Thoracic aorta (tissue), 2 donors: ENCODE measurements around the gene TBX1. TPM values are rescaled to one million over a fixed set of nuclear protein-coding genes. Genes with fewer than 3 reads are reported as not detected.
A peak's percentile ranks its signal among the peaks of the same experiment; 100 is the strongest.

Experiments
- ATAC-seq: fragments of 150-250 bp; one replicate; pipeline ENCODE4 v1.8.0; 2017; ENCODE audit warnings: low read depth; ENCODE audit not compliant: insufficient number of reproducible peaks, low FRiP score
- DNase-seq: peaks from one replicate; pipeline ENCODE4 v3.0.0-alpha.2; 2020; ENCODE audit warnings: low spot score
- H3K27ac ChIP-seq, 2 donors: fragments of 200-600 bp; sonication (generic); 1 replicate in 1 of 2; 2 replicates in 1 of 2; pipeline ENCODE4 v1.5.1; 2016; ENCODE audit warnings: mild to moderate bottlenecking in 2 of 2, moderate library complexity in 2 of 2
- H3K27me3 ChIP-seq: fragments of 200-600 bp; sonication (generic); replicated peaks from 2 replicates; pipeline ENCODE4 v1.6.0; 2016; ENCODE audit warnings: mild to moderate bottlenecking; ENCODE audit not compliant: insufficient read depth
- H3K36me3 ChIP-seq: fragments of 200-600 bp; sonication (generic); one replicate; pipeline ENCODE4 v1.5.1; 2016
- H3K4me1 ChIP-seq, 2 donors: fragments of 200-600 bp; sonication (generic); 1 replicate in 1 of 2; 2 replicates in 1 of 2; pipeline versions ENCODE4 v1.5.1 to v1.6.0; 2016; ENCODE audit warnings: low read depth in 2 of 2, mild to moderate bottlenecking in 1 of 2; ENCODE audit not compliant: control insufficient read depth in 1 of 2
- H3K4me3 ChIP-seq: fragments of 200-600 bp; sonication (generic); 2 replicates; pipeline ENCODE4 v1.5.1; 2016; ENCODE audit warnings: mild to moderate bottlenecking
- H3K9me3 ChIP-seq: fragments of 200-600 bp; sonication (generic); 2 replicates; pipeline ENCODE4 v1.5.1; 2016
- CTCF ChIP-seq: fragments of 200-600 bp; sonication (generic); IDR thresholded peaks from one replicate; pipeline ENCODE4 v1.5.1; 2019; ENCODE audit warnings: antibody characterized with exemption
- total RNA-seq, 2 donors: library from RNA; depleted of rRNA; stranded (reverse); fragments of >200 nt; gene quantifications; one replicate each; pipeline versions ENCODE4 v1.1.0 to v1.2.3, GENCODE V29; 2016

Gene TBX1
- total RNA-seq, 2 donors from 2014 or later: 2.7 to 8.0 TPM

- TF ChIP-seq CTCF: peak; percentile 12
- Histone ChIP-seq H3K4me3 (no peak overlapping the region), H3K9me3 (no peaks in the 10 kb centered on the region), H3K27me3 (no peaks in the 10 kb centered on the region), H3K36me3 (no peaks in the 10 kb centered on the region), H3K4me1 (peaks cover 0 to 39% of the 10 kb centered on the region in 2 donors), H3K27ac (no peak overlapping the region)
- ATAC-seq (peak; percentile 59), DNase-seq (peak; percentile 25)
Measured at GRCh38 chr22:19799322-19800190, 39.0 kb downstream of the TBX1 start.

DNA sequence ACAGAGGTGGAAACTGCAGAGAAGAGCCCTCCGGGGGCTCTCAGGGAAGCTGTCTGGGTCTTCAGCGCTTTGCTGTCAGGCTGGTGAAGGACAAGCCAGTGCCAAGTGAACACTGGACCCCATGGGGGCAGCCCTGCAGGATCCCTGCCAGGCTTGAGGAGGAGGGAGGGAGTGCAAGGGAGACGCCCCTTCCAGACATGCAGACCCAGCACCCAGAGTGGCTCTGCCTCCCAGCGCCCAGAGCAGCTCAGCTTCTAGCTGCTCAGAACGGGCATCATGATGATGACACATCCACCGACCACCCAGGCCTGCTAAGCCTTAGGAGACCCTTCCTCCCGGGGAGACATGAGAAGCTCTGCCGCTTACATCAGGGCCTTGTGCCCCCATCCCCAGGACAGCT, 39.7 kb downstream of the TBX1 start:
- DNase-seq (no peak), ATAC-seq (no peak)
- Histone ChIP-seq H3K4me3 (no peak overlapping the region), H3K27ac (no peak overlapping the region), H3K36me3 (no peaks in the 10 kb centered on the region), H3K9me3 (no peaks in the 10 kb centered on the region), H3K4me1 (peaks cover 0 to 39% of the 10 kb centered on the region in 2 donors), H3K27me3 (no peaks in the 10 kb centered on the region)
- no peak for TF ChIP-seq CTCF

- Histone ChIP-seq H3K27me3 (no peaks in the 10 kb centered on the region), H3K4me1 (peaks cover 0 to 39% of the 10 kb centered on the region in 2 donors), H3K9me3 (no peaks in the 10 kb centered on the region), H3K4me3 (no peak overlapping the region), H3K36me3 (no peaks in the 10 kb centered on the region), H3K27ac (peak overlapping the region in 1 of 2 donors; percentile 22)
- DNase-seq: no peak
- no peak for TF ChIP-seq CTCF
- no peak for ATAC-seq
Measured at GRCh38 chr22:19800761-19801244, 40.2 kb downstream of the TBX1 start.

- Histone ChIP-seq H3K36me3 (no peaks in the 10 kb centered on the region), H3K27me3 (no peaks in the 10 kb centered on the region), H3K4me3 (no peak overlapping the region), H3K27ac (peak overlapping the region in 1 of 2 donors; percentile 22), H3K9me3 (no peaks in the 10 kb centered on the region), H3K4me1 (peaks cover 0 to 39% of the 10 kb centered on the region in 2 donors)
- no peak for DNase-seq
- TF ChIP-seq CTCF: no peak
- ATAC-seq: no peak
Measured at GRCh38 chr22:19801340-19802000, 40.9 kb downstream of the TBX1 start.
